CD4-positive, CD25-positive, alpha-beta regulatory T cell (primary cell): ENCODE measurements around the gene PTGDR2. TPM values are rescaled to one million over a fixed set of nuclear protein-coding genes. Genes with fewer than 3 reads are reported as not detected.
A peak's percentile ranks its signal among the peaks of the same experiment; 100 is the strongest.

Experiments used
- ATAC-seq, 2 donors: fragments of 150-1000 bp; cut with Tn5 transposase; one replicate each; pipeline ENCODE4 v1.10.0; 2021; ENCODE audit warnings: low read depth in 2 of 2, moderate number of reproducible peaks in 2 of 2, moderate library complexity in 1 of 2
- DNase-seq, 3 donors: peaks; one replicate each; pipeline versions ENCODE4 v3.0.0 to v3.0.0-alpha.2; 2012 to 2022; ENCODE audit warnings: mixed read lengths in 1 of 3
- H3K27ac ChIP-seq: one replicate; pipeline ENCODE4 v1.7.0; 2013; ENCODE audit warnings: mild to moderate bottlenecking, low read length; ENCODE audit not compliant: insufficient read depth, poor library complexity, severe bottlenecking
- H3K27me3 ChIP-seq: one replicate; pipeline ENCODE4 v1.7.0; 2013; ENCODE audit warnings: low read length; ENCODE audit not compliant: control insufficient read depth, insufficient read depth
- H3K36me3 ChIP-seq: one replicate; pipeline ENCODE4 v1.7.0; 2013; ENCODE audit warnings: mild to moderate bottlenecking, low read length, moderate library complexity; ENCODE audit not compliant: control insufficient read depth, insufficient read depth
- H3K4me1 ChIP-seq: 2 replicates; pipeline ENCODE4 v1.7.0; 2013; ENCODE audit warnings: mild to moderate bottlenecking, low read length; ENCODE audit not compliant: insufficient read depth, control insufficient read depth, poor library complexity, severe bottlenecking
- H3K4me3 ChIP-seq: one replicate; pipeline ENCODE4 v1.7.0; 2013; ENCODE audit warnings: low read depth, mild to moderate bottlenecking, low read length, moderate library complexity
- H3K9me3 ChIP-seq, 2 experiments: 1 replicate in 1 of 2; 2 replicates in 1 of 2; pipeline ENCODE4 v1.7.0; 2013; ENCODE audit warnings: low read length in 2 of 2, mild to moderate bottlenecking in 1 of 2, moderate library complexity in 1 of 2; ENCODE audit not compliant: control insufficient read depth in 2 of 2
- H3K27ac Mint-ChIP-seq, 3 donors: one replicate each; pipeline ENCODE4 v1.8.0; 2020 to 2022; ENCODE audit warnings: mild to moderate bottlenecking in 3 of 3, mixed read lengths in 3 of 3, moderate library complexity in 2 of 3
- H3K27me3 Mint-ChIP-seq: one replicate; pipeline ENCODE4 v1.8.0; 2022; ENCODE audit warnings: mild to moderate bottlenecking, mixed read lengths
- H3K36me3 Mint-ChIP-seq: one replicate; pipeline ENCODE4 v1.8.0; 2020; ENCODE audit warnings: mixed read lengths
- H3K4me1 Mint-ChIP-seq, 4 donors: one replicate each; pipeline ENCODE4 v1.8.0; 2020 to 2022; ENCODE audit warnings: mixed read lengths in 4 of 4, mild to moderate bottlenecking in 1 of 4
- H3K4me3 Mint-ChIP-seq, 4 donors: one replicate each; pipeline ENCODE4 v1.8.0; 2020 to 2022; ENCODE audit warnings: mild to moderate bottlenecking in 4 of 4, mixed read lengths in 4 of 4, moderate library complexity in 3 of 4
- H3K9me3 Mint-ChIP-seq, 7 donors: one replicate each; pipeline ENCODE4 v1.8.0; 2020 to 2022; ENCODE audit warnings: mixed read lengths in 7 of 7, mild to moderate bottlenecking in 3 of 7, moderate library complexity in 2 of 7
- polyA plus RNA-seq, 4 donors: library from polyadenylated mRNA; unstranded; fragments of 300-500 nt; fragmentation: Illumina TruSeq; gene quantifications; one replicate each; pipeline ENCODE4 v1.2.3, GENCODE V29; 2021
- total RNA-seq: library from RNA; stranded (reverse); gene quantifications from one replicate; pipeline ENCODE4 v1.2.3, GENCODE V29; 2022

PTGDR2 gene
- total and polyA plus RNA-seq, 5 donors from 2014 or later: 0.81 to 2.3 (median 1.1) TPM

DNA sequence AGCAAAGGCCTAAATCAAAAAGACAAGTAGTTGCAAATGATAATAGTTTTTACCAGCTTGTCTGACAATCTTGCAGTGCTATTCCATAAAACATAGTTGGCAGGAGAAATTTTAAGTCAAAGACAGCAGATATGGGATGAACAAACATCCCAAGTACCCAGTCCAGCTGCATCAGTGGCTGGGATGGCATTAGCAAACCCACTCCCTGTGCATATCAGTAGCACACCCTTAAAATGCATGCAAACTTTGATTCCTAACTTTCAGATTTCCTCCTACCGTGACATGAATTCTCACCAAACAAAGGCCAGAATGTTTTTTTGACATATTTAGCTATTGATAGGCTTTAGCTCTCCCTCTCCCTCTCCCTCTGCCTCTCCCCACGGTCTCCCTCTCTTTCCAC lies 41.6 kb downstream of the PTGDR2 start:
- Mint-ChIP-seq H3K36me3 (no peaks in the 10 kb centered on the region), H3K4me3 (no peak overlapping the region), H3K4me1 (no peaks in the 10 kb centered on the region), H3K27ac (no peak overlapping the region), H3K27me3 (peaks cover 7% of the 10 kb centered on the region), H3K9me3 (peaks cover 0 to 15% (median 5%) of the 10 kb centered on the region in 7 donors)
- Histone ChIP-seq H3K4me3 (no peak overlapping the region), H3K27ac (no peak overlapping the region), H3K4me1 (no peaks in the 10 kb centered on the region), H3K9me3 (peaks cover 11 to 15% of the 10 kb centered on the region in 2 experiments), H3K36me3 (no peaks in the 10 kb centered on the region), H3K27me3 (peaks cover 2% of the 10 kb centered on the region)
- no peak for DNase-seq
- ATAC-seq: no peak

DNA sequence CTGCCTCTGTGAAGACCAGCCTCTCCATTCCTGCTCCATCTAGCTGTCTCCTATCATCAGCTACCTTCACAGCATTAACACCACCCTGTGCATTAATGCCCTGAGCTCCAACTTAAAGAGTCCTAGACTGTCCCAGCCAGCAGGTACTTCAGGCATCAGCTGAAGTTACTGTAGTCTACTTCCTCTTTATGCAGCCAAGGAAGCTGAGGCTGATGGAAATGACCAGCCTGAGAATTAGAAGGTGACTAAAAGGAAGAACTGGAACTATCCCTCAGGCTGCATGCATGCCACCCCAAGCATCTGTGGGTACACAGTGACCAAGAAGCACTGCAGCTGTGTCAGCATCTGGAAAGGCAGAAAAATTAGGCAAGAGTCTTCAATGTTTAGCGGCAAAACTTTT lies 42.4 kb downstream of the PTGDR2 start:
- no peaks in the 10 kb centered on the region for H3K36me3 ChIP-seq
- Mint-ChIP-seq H3K27me3 (peaks cover 4% of the 10 kb centered on the region), H3K9me3 (peaks cover 0 to 15% (median 5%) of the 10 kb centered on the region in 7 donors), H3K27ac (no peak overlapping the region), H3K4me3 (no peak overlapping the region), H3K4me1 (no peaks in the 10 kb centered on the region), H3K36me3 (no peaks in the 10 kb centered on the region)
- no peak overlapping the region for H3K4me3 ChIP-seq
- H3K27ac ChIP-seq: no peak overlapping the region
- ATAC-seq: no peak
- H3K9me3 ChIP-seq: peaks cover 11 to 15% of the 10 kb centered on the region in 2 experiments
- no peaks in the 10 kb centered on the region for H3K4me1 ChIP-seq
- peaks cover 2% of the 10 kb centered on the region for H3K27me3 ChIP-seq
- DNase-seq: no peak

DNA sequence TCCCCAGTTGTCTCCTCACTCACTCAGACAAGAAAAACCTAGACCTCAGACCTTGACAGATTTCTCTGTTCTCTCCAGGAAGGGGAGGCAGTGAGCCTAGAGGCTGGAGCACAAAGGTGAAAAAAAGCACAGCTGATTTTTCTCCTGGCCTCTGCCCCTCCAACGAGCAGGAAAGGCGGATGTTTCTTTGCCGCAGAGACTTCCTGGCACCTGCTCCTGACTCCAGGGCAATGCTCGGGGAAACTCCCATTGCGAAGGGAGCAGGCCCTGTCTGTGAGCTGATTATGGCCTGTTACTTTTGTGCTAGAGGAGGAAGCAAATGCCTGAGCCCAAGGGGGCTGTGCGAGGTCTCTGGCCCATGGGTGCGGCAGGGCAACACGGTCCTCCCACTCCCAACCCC lies 45.2 kb downstream of the PTGDR2 start:
- no peak for ATAC-seq
- Mint-ChIP-seq H3K4me3 (no peak overlapping the region), H3K4me1 (no peaks in the 10 kb centered on the region)

DNA sequence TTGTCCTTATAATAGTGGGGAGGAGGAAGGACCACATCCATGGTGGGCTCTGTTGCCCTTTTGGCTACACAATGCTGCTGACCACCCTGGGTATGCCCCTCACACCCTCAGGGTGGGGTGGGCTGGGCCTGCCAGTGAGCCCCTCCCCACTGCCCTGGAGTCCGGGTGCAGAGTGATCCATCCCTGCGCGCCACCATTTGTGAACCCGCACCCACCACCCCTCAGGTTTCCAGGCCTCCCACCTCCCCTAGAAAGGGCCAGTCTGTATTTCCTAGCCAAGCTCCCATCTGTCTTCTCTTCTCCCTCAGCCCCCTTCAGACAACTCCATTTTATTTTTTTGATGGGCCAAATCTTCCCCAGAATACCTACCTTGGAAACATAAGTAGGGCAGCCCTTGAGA lies 45.6 kb downstream of the PTGDR2 start:
- Mint-ChIP-seq H3K36me3 (no peaks in the 10 kb centered on the region), H3K9me3 (peaks cover 0 to 4% (median 0%) of the 10 kb centered on the region in 7 donors), H3K27me3 (peaks cover 4% of the 10 kb centered on the region), H3K4me3 (no peak overlapping the region), H3K27ac (no peak overlapping the region), H3K4me1 (no peaks in the 10 kb centered on the region)
- H3K27ac ChIP-seq: no peak overlapping the region
- no peaks in the 10 kb centered on the region for H3K36me3 ChIP-seq
- H3K27me3 ChIP-seq: no peaks in the 10 kb centered on the region
- H3K4me3 ChIP-seq: no peak overlapping the region
- ATAC-seq: no peak
- H3K9me3 ChIP-seq: no peaks in the 10 kb centered on the region
- H3K4me1 ChIP-seq: no peaks in the 10 kb centered on the region
- no peak for DNase-seq

More for the DNA sequence above, 45.2 kb downstream of the PTGDR2 start:
- Histone ChIP-seq H3K27ac (no peak overlapping the region), H3K9me3 (no peaks in the 10 kb centered on the region), H3K4me1 (no peaks in the 10 kb centered on the region), H3K27me3 (no peaks in the 10 kb centered on the region), H3K36me3 (no peaks in the 10 kb centered on the region), H3K4me3 (no peak overlapping the region)
- Mint-ChIP-seq H3K27ac (no peak overlapping the region), H3K27me3 (peaks cover 4% of the 10 kb centered on the region), H3K9me3 (peaks cover 0 to 4% (median 0%) of the 10 kb centered on the region in 7 donors), H3K36me3 (no peaks in the 10 kb centered on the region)
- no peak for DNase-seq

DNA sequence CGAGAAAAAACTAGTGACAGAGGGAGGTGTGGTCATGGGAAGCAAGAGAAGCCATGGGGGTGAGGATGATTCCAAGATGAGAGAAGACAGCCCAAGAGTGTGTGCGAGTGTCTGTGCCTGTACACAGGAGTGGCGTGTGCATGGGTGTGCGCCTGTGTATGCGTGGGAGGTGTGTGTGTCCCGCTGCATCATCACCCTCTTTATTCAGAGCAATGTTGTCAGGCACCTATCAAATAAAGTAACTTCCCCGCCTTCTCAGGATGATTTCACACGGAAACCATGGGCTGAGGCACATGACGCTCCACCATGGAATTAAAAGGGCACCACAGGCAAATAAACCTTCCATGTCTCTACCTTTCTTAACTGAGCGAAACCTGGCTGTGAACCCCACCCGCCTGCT lies 46.1 kb downstream of the PTGDR2 start:
- H3K4me3 Mint-ChIP-seq: no peak overlapping the region
- Histone ChIP-seq H3K36me3 (no peaks in the 10 kb centered on the region), H3K27ac (no peak overlapping the region), H3K4me1 (no peaks in the 10 kb centered on the region), H3K9me3 (no peaks in the 10 kb centered on the region), H3K4me3 (no peak overlapping the region), H3K27me3 (no peaks in the 10 kb centered on the region)
- peaks cover 0 to 4% (median 0%) of the 10 kb centered on the region in 7 donors for H3K9me3 Mint-ChIP-seq
- ATAC-seq: no peak
- no peaks in the 10 kb centered on the region for H3K4me1 Mint-ChIP-seq
- no peak for DNase-seq
- H3K27ac Mint-ChIP-seq: no peak overlapping the region
- peaks cover 5% of the 10 kb centered on the region for H3K27me3 Mint-ChIP-seq
- no peaks in the 10 kb centered on the region for H3K36me3 Mint-ChIP-seq

DNA sequence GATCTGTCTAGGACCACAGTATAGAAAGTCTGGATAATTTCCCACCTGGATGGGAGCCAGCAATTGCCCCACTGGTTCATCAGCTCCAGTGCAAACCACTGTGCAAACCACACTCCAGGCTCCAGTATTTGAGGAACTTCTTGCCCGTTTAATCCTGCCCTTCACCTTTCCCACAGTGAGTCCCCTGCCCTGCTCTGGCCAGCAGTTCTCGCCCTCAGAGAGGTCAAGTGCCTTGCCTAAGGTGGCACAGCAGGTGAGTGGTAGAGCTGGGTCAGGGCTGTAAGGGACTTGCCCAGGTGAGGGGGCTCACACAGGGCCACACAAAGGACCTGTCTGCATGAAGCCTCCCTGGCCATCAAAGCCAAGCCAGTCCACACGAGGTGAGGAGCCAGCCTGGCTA lies 46.5 kb downstream of the PTGDR2 start:
- no peaks in the 10 kb centered on the region for H3K4me1 Mint-ChIP-seq
- H3K4me3 ChIP-seq: no peak overlapping the region
- H3K4me1 ChIP-seq: no peaks in the 10 kb centered on the region
- H3K9me3 Mint-ChIP-seq: peaks cover 0 to 3% (median 0%) of the 10 kb centered on the region in 7 donors
- peak overlapping the region in 1 of 3 donors; percentile 27 for H3K27ac Mint-ChIP-seq
- no peaks in the 10 kb centered on the region for H3K36me3 Mint-ChIP-seq
- no peaks in the 10 kb centered on the region for H3K36me3 ChIP-seq
- DNase-seq (no peak), ATAC-seq (no peak)
- H3K27me3 Mint-ChIP-seq: peaks cover 10% of the 10 kb centered on the region
- H3K4me3 Mint-ChIP-seq: no peak overlapping the region
- no peaks in the 10 kb centered on the region for H3K27me3 ChIP-seq
- no peaks in the 10 kb centered on the region for H3K9me3 ChIP-seq
- no peak overlapping the region for H3K27ac ChIP-seq

DNA sequence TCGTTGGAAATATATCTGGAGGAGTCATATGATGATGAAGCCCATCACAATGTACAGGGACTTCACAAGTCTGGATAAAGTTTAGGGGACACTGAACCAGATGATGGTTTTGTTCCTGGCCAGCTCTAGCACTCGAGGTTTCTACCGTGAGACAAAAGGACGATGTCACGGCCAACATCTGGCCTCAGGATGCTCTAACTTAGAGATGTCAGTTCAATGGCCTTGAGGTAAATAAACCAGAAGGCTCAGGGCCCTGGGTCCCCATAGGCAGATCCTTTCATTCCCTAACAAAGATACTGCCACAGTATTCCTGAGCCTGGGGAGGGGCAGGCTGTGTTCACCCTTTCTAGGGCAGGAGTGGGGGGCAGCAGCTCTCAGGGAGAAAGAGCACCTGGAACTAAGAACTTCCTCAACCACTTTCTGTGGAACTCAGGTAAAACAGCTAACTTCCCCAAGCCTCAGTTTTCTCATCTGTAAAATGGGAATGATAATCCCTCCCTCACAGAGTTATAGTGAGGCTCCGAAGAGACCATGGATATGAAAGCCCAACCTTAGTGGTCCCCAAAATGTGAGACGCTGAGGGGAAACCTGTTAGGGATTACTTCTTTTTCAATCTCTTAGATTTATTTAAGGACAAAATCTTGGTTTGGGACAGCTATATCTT lies 52.3 kb downstream of the PTGDR2 start:
- Histone ChIP-seq H3K4me1 (no peaks in the 10 kb centered on the region), H3K36me3 (no peaks in the 10 kb centered on the region), H3K27me3 (no peaks in the 10 kb centered on the region), H3K27ac (no peak overlapping the region), H3K4me3 (no peak overlapping the region), H3K9me3 (no peaks in the 10 kb centered on the region)
- no peaks in the 10 kb centered on the region for H3K4me1 Mint-ChIP-seq
- H3K4me3 Mint-ChIP-seq: no peak overlapping the region
- H3K27me3 Mint-ChIP-seq: peaks cover 14% of the 10 kb centered on the region
- ATAC-seq (no peak), DNase-seq (no peak)
- H3K36me3 Mint-ChIP-seq: no peaks in the 10 kb centered on the region
- no peak overlapping the region for H3K27ac Mint-ChIP-seq
- H3K9me3 Mint-ChIP-seq: peaks cover 0 to 2% (median 0%) of the 10 kb centered on the region in 7 donors

DNA sequence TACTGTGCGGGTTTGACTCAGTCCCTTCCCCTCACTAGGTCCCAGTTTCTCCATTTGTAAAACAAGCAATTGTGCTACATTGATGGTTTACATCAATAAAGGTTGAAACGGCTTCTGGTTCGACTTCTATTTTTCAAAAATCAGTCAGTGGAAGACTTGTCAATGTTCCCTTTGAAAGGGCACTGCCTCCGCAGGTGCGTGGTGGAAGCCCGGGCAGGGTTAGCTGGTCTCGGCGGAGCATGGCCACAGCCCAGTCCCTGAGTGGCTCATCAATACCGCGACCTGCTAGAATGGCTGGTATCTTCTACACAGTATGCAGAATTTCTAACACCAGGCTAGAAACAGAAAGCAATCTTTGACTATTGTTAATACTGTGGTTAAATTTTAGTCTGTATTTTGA lies 54.6 kb downstream of the PTGDR2 start:
- no peaks in the 10 kb centered on the region for H3K36me3 Mint-ChIP-seq
- no peak overlapping the region for H3K27ac ChIP-seq
- no peaks in the 10 kb centered on the region for H3K9me3 ChIP-seq
- H3K27me3 Mint-ChIP-seq: peaks cover 14% of the 10 kb centered on the region
- H3K27me3 ChIP-seq: no peaks in the 10 kb centered on the region
- no peaks in the 10 kb centered on the region for H3K36me3 ChIP-seq
- H3K9me3 Mint-ChIP-seq: no peaks in the 10 kb centered on the region
- ATAC-seq (no peak), DNase-seq (no peak)
- H3K4me1 Mint-ChIP-seq: no peaks in the 10 kb centered on the region
- H3K27ac Mint-ChIP-seq: no peak overlapping the region
- no peaks in the 10 kb centered on the region for H3K4me1 ChIP-seq
- no peak overlapping the region for H3K4me3 Mint-ChIP-seq
- H3K4me3 ChIP-seq: no peak overlapping the region
